ENCODE results near the gene NET1. TPM values are rescaled to one million over a fixed set of nuclear protein-coding genes. Genes with fewer than 3 reads are reported as not detected.

NET1 gene
- total RNA-seq, 5 donors from 2014 or later (not counting 1 experiment from before 2014, with no cell fraction given): 10.5 to 41.1 (median 25.1) TPM

GRCh38 chr10:5434017-5434753, 21.8 kb downstream of the NET1 start:
- no peaks in the 10 kb centered on the region for H3K27me3 Mint-ChIP-seq
- H3K27ac Mint-ChIP-seq: no peak overlapping the region

GRCh38 chr10:5435328-5435727, 23.0 kb downstream of the NET1 start:
- CTCF ChIA-PET: interaction anchor here (0.6 to 4.4 kb wide), 15 partner anchors 8 to 1437 kb away, joined by 3 to 32 read pairs (median 4); partner anchors contain the start of genes ANKRD16 (in 1 of the 2) and FBH1 (in 1 of the 2)
- no CpG with 5 or more reads among the region's 3 CpGs for WGBS (ENCODE audit: insufficient coverage)

More at GRCh38 chr10:5434017-5434753, 21.8 kb downstream of the NET1 start:
- Mint-ChIP-seq H3K9me3 (peaks cover 0 to 2% (median 0%) of the 10 kb centered on the region in 3 donors), H3K4me1 (peaks cover 8 to 12% (median 9%) of the 10 kb centered on the region in 3 donors), H3K36me3 (peaks cover 6% of the 10 kb centered on the region), H3K4me3 (peak overlapping the region in 1 of 3 donors; percentile 40)
- Histone ChIP-seq H3K27me3 (replicated peaks in 1 of 2; ENCODE audit: control insufficient read depth in 2 of 2, extremely low read depth in 1 of 2, insufficient read depth in 2 of 2, low read length in 1 of 2) (no peaks in the 10 kb centered on the region), H3K36me3 (ENCODE audit: control insufficient read depth in 2 of 2, extremely low read depth in 1 of 2, insufficient read depth in 1 of 2, low read length in 1 of 2) (no peaks in the 10 kb centered on the region), H3K9me3 (no peaks in the 10 kb centered on the region), H3K4me1 (ENCODE audit: control insufficient read depth in 1 of 2, extremely low read depth in 1 of 2, insufficient read depth in 2 of 2, low read length in 2 of 2) (peaks cover 3 to 7% of the 10 kb centered on the region in 2 experiments), H3K4me3 (ENCODE audit: control insufficient read depth in 1 of 2, extremely low read depth in 1 of 2, low read length in 1 of 2) (no peak overlapping the region), H3K27ac (ENCODE audit: low read length) (no peak overlapping the region)
- WGBS (ENCODE audit: insufficient coverage): no CpG with 5 or more reads among the region's 3 CpGs
- ATAC-seq (replicated peaks in 1 of 4): peak; percentile 61 to 77 (median 68)
- ChIA-PET POLR2A (interaction anchor here in 1 of 2 donors (0.6 kb wide), 1 partner anchor 440 kb away, joined by 6 read pairs; no protein-coding TSS in a partner anchor), CTCF (interaction anchor here (0.5 to 4.4 kb wide), 27 partner anchors 9 to 625 kb away, joined by 3 to 32 read pairs (median 4); partner anchors contain the start of genes ANKRD16 (in 1 of the 2) and FBH1 (in 1 of the 2))
- peak in 3 of 35 experiments; percentile 1 to 62 (median 11) for DNase-seq

GRCh38 chr10:5440206-5440605, 27.8 kb downstream of the NET1 start:
- H3K4me3 Mint-ChIP-seq: no peak overlapping the region
- no peak for DNase-seq
- ChIA-PET CTCF (interaction anchor here (0.5 to 8.8 kb wide), 7 partner anchors 10 to 590 kb away, joined by 3 to 77 read pairs (median 4); no protein-coding TSS in a partner anchor), POLR2A (no interaction called here)
- Histone ChIP-seq H3K4me1 (ENCODE audit: control insufficient read depth in 1 of 2, extremely low read depth in 1 of 2, insufficient read depth in 2 of 2, low read length in 2 of 2) (no peaks in the 10 kb centered on the region), H3K27ac (ENCODE audit: low read length) (no peak overlapping the region), H3K27me3 (replicated peaks in 1 of 2; ENCODE audit: control insufficient read depth in 2 of 2, extremely low read depth in 1 of 2, insufficient read depth in 2 of 2, low read length in 1 of 2) (no peaks in the 10 kb centered on the region), H3K9me3 (no peaks in the 10 kb centered on the region), H3K4me3 (ENCODE audit: control insufficient read depth in 1 of 2, extremely low read depth in 1 of 2, low read length in 1 of 2) (no peak overlapping the region), H3K36me3 (ENCODE audit: control insufficient read depth in 2 of 2, extremely low read depth in 1 of 2, insufficient read depth in 1 of 2, low read length in 1 of 2) (no peaks in the 10 kb centered on the region)
- WGBS (ENCODE audit: insufficient coverage): no CpG with 5 or more reads among the region's 2 CpGs
- H3K36me3 Mint-ChIP-seq: no peaks in the 10 kb centered on the region
- no peak for ATAC-seq (replicated peaks in 1 of 4)
- H3K27ac Mint-ChIP-seq: no peak overlapping the region
- peaks cover 6 to 8% (median 6%) of the 10 kb centered on the region in 3 donors for H3K4me1 Mint-ChIP-seq
- H3K27me3 Mint-ChIP-seq: no peaks in the 10 kb centered on the region
- no peaks in the 10 kb centered on the region for H3K9me3 Mint-ChIP-seq

More at GRCh38 chr10:5435328-5435727, 23.0 kb downstream of the NET1 start:
- POLR2A ChIA-PET: interaction anchor here in 1 of 2 donors (0.5 kb wide), 1 partner anchor 283 kb away, joined by 4 read pairs; no protein-coding TSS in a partner anchor
- H3K9me3 Mint-ChIP-seq: peaks cover 0 to 2% (median 0%) of the 10 kb centered on the region in 3 donors
- peaks cover 6% of the 10 kb centered on the region for H3K36me3 Mint-ChIP-seq
- H3K4me1 Mint-ChIP-seq: peaks cover 8 to 12% (median 9%) of the 10 kb centered on the region in 3 donors
- Histone ChIP-seq H3K4me3 (ENCODE audit: control insufficient read depth in 1 of 2, extremely low read depth in 1 of 2, low read length in 1 of 2) (no peak overlapping the region), H3K27me3 (replicated peaks in 1 of 2; ENCODE audit: control insufficient read depth in 2 of 2, extremely low read depth in 1 of 2, insufficient read depth in 2 of 2, low read length in 1 of 2) (no peaks in the 10 kb centered on the region), H3K27ac (ENCODE audit: low read length) (no peak overlapping the region), H3K36me3 (ENCODE audit: control insufficient read depth in 2 of 2, extremely low read depth in 1 of 2, insufficient read depth in 1 of 2, low read length in 1 of 2) (no peaks in the 10 kb centered on the region), H3K4me1 (ENCODE audit: control insufficient read depth in 1 of 2, extremely low read depth in 1 of 2, insufficient read depth in 2 of 2, low read length in 2 of 2) (peaks cover 3 to 7% of the 10 kb centered on the region in 2 experiments), H3K9me3 (no peaks in the 10 kb centered on the region)
- no peak for ATAC-seq (replicated peaks in 1 of 4)
- no peak overlapping the region for H3K4me3 Mint-ChIP-seq
- no peak for DNase-seq
- H3K27ac Mint-ChIP-seq: no peak overlapping the region
- H3K27me3 Mint-ChIP-seq: no peaks in the 10 kb centered on the region

GRCh38 chr10:5441106-5441505, 28.7 kb downstream of the NET1 start:
- DNase-seq (no peak), ATAC-seq (replicated peaks in 1 of 4) (no peak)
- Histone ChIP-seq H3K36me3 (ENCODE audit: control insufficient read depth in 2 of 2, extremely low read depth in 1 of 2, insufficient read depth in 1 of 2, low read length in 1 of 2) (no peaks in the 10 kb centered on the region), H3K4me3 (ENCODE audit: control insufficient read depth in 1 of 2, extremely low read depth in 1 of 2, low read length in 1 of 2) (no peak overlapping the region), H3K9me3 (no peaks in the 10 kb centered on the region), H3K27ac (ENCODE audit: low read length) (no peak overlapping the region), H3K4me1 (ENCODE audit: control insufficient read depth in 1 of 2, extremely low read depth in 1 of 2, insufficient read depth in 2 of 2, low read length in 2 of 2) (peaks cover under 1 to 4% of the 10 kb centered on the region in 2 experiments), H3K27me3 (replicated peaks in 1 of 2; ENCODE audit: control insufficient read depth in 2 of 2, extremely low read depth in 1 of 2, insufficient read depth in 2 of 2, low read length in 1 of 2) (no peaks in the 10 kb centered on the region)
- Mint-ChIP-seq H3K4me3 (no peak overlapping the region), H3K9me3 (no peaks in the 10 kb centered on the region), H3K36me3 (no peaks in the 10 kb centered on the region), H3K4me1 (peaks cover 7 to 11% (median 7%) of the 10 kb centered on the region in 3 donors), H3K27me3 (no peaks in the 10 kb centered on the region), H3K27ac (no peak overlapping the region)
- ChIA-PET POLR2A (no interaction called here), CTCF (interaction anchor here (0.5 to 8.8 kb wide), 7 partner anchors 9 to 591 kb away, joined by 3 to 77 read pairs (median 4); no protein-coding TSS in a partner anchor)
- WGBS (ENCODE audit: insufficient coverage): 92% methylated on average over 4 of the region's 4 CpGs

- Histone ChIP-seq H3K4me1 (ENCODE audit: control insufficient read depth in 1 of 2, extremely low read depth in 1 of 2, insufficient read depth in 2 of 2, low read length in 2 of 2) (peaks cover 6 to 11% of the 10 kb centered on the region in 2 experiments), H3K27me3 (replicated peaks in 1 of 2; ENCODE audit: control insufficient read depth in 2 of 2, extremely low read depth in 1 of 2, insufficient read depth in 2 of 2, low read length in 1 of 2) (no peaks in the 10 kb centered on the region), H3K36me3 (ENCODE audit: control insufficient read depth in 2 of 2, extremely low read depth in 1 of 2, insufficient read depth in 1 of 2, low read length in 1 of 2) (no peaks in the 10 kb centered on the region), H3K27ac (ENCODE audit: low read length) (no peak overlapping the region), H3K4me3 (ENCODE audit: control insufficient read depth in 1 of 2, extremely low read depth in 1 of 2, low read length in 1 of 2) (no peak overlapping the region), H3K9me3 (no peaks in the 10 kb centered on the region)
- POLR2A ChIA-PET: interaction anchor here (0.7 to 1.6 kb wide), 2 partner anchors 181 to 431 kb away, joined by 3 to 5 read pairs; no protein-coding TSS in a partner anchor
- DNase-seq (peak in 11 of 35 experiments; percentile 4 to 77 (median 25)), ATAC-seq (replicated peaks in 1 of 4) (peak in 2 of 4 experiments; percentile 28 to 36)
- WGBS (ENCODE audit: insufficient coverage): 90% methylated on average over 4 of the region's 9 CpGs
- Mint-ChIP-seq H3K9me3 (no peaks in the 10 kb centered on the region), H3K36me3 (no peaks in the 10 kb centered on the region), H3K4me1 (peaks cover 18 to 22% (median 19%) of the 10 kb centered on the region in 3 donors), H3K27ac (no peak overlapping the region), H3K27me3 (no peaks in the 10 kb centered on the region), H3K4me3 (no peak overlapping the region)
- CTCF ChIA-PET: interaction anchor here (0.5 to 8.8 kb wide), 16 partner anchors 10 to 1262 kb away, joined by 3 to 77 read pairs (median 3); no protein-coding TSS in a partner anchor
Observed at GRCh38 chr10:5442065-5442989, 30.0 kb downstream of the NET1 start.
